Fibroblast of the aortic adventitia (primary cell): ENCODE data around the gene DERA. TPM values are rescaled to one million over a fixed set of nuclear protein-coding genes. Genes with fewer than 3 reads are reported as not detected.
"Not testable (repeated sequence)": the region's sequence is repeated elsewhere in the genome, so short reads cannot be mapped to it uniquely, and the experiment has no call there.

Experiments
- DNase-seq: peaks from one replicate; pipeline ENCODE4 v3.0.0-alpha.2; 2010; ENCODE audit warnings: low read depth
- H3K4me3 ChIP-seq: 2 replicates; pipeline ENCODE4 v1.5.1; 2011; ENCODE audit warnings: low read depth, mild to moderate bottlenecking, control low read depth, low read length, moderate library complexity
- CTCF ChIP-seq: IDR thresholded peaks from 2 replicates; pipeline ENCODE4 v1.5.1; 2011; ENCODE audit warnings: mild to moderate bottlenecking, low read length, control low read depth, inconsistent platforms; ENCODE audit not compliant: insufficient read depth
- total RNA-seq: library from RNA; depleted of rRNA; stranded (reverse); fragments of >200 nt; gene quantifications from 2 replicates; pipeline ENCODE4 v1.2.3, GENCODE V29; 2012; ENCODE audit warnings: low replicate concordance

Gene DERA
- total RNA-seq, 1 donor = 72.2 TPM

DNA sequence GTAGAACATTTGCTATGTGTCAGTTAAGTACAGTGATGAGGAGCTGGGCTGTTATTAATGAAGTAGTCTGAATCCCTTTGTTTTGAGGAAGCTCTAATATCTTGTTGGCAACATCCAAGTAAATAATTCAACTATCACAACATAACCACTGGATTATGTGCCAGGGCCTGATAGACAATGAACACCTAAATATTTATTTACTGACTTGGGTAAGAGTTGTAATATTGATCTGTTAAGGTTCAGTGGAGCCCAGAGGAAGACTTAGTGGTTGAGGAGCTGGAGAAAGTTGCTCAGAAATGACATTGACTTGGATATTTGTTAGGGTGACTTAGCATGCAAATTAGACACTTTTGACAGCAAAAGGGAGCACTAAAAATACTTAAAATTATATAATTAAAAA, 26.8 kb downstream of the DERA start:
- no peak for DNase-seq
- TF ChIP-seq CTCF = no peak

DNA sequence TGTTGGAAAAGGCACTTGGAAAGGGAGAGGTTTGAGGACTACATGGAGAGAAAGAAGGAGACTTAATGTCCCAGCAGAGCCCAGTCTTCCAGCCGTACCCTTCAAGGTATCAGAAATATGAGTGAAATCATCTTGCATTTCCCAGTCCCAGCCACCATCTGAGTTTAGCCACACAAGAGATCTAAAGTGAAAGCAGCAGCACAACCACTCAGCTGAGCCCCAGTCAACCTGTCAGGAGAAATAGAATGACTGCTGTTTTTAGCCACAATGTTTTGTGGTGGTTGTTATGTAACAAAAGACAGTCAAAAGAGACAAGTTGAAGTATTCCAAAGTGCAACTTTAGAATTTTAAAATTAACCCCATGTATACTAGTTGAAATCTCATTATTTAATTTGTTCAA, 28.0 kb downstream of the DERA start:
- no peak for DNase-seq
- no peak for TF ChIP-seq CTCF
- no peak overlapping the region for H3K4me3 ChIP-seq

More for the DNA sequence above, 26.8 kb downstream of the DERA start:
- H3K4me3 ChIP-seq = no peak overlapping the region

GRCh38 chr12:15942475-15942874, 31.3 kb downstream of the DERA start:
- DNase-seq = no peak
- no peak for TF ChIP-seq CTCF
- no peak overlapping the region for H3K4me3 ChIP-seq

DNA sequence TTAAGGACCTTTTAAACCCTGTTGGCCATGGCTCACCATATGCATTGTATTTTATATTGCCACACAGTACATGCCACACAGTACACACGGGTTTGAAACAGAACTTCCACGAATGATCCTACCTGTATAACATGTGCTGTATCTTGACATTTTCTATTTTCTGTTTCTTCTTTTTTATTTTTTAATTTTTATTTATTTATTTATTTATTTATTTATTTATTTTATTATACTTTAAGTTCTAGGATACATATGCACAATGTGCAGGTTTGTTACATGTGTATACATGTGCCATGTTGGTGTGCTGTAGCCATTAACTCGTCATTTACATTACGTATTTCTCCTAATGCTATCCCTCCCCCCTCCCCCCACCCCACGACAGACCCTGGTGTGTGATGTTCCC, 32.4 kb downstream of the DERA start:
- H3K4me3 ChIP-seq = not testable (repeated sequence)

GRCh38 chr12:15948461-15948860, 37.3 kb downstream of the DERA start:
- H3K4me3 ChIP-seq, DNase-seq: not testable (repeated sequence)

More for the DNA sequence above, 32.4 kb downstream of the DERA start:
- not testable (repeated sequence) for DNase-seq

GRCh38 chr12:15955281-15955680, 44.1 kb downstream of the DERA start:
- H3K4me3 ChIP-seq = no peak overlapping the region
- no peak for TF ChIP-seq CTCF
- DNase-seq = no peak

- no peak for DNase-seq
- no peak overlapping the region for H3K4me3 ChIP-seq
- TF ChIP-seq CTCF = no peak
These were observed 44.9 kb downstream of the DERA start for GRCh38 chr12:15956010-15956409.

GRCh38 chr12:15956413-15957185, 45.5 kb downstream of the DERA start:
- no peak for DNase-seq
- no peak for TF ChIP-seq CTCF
- H3K4me3 ChIP-seq = no peak overlapping the region
